GM19397 (cell line): ENCODE measurements around the gene DLG5.

Source experiments
- ATAC-seq: cut with Tn5 transposase; IDR thresholded peaks from one replicate; pipeline ENCODE4 v1.9.1; 2021; ENCODE audit warnings: mild to moderate bottlenecking, moderate library complexity; ENCODE audit not compliant: unreplicated experiment

Gene DLG5

GRCh38 chr10:77911535-77912123, 14.9 kb downstream of the DLG5 start:
- ATAC-seq: no peak

- no peak for ATAC-seq
Measured at GRCh38 chr10:77910524-77911145, 15.9 kb downstream of the DLG5 start.

GRCh38 chr10:77909749-77910375, 16.7 kb downstream of the DLG5 start:
- no peak for ATAC-seq

GRCh38 chr10:77909021-77909748, 17.4 kb downstream of the DLG5 start:
- no peak for ATAC-seq

- ATAC-seq: no peak
Measured at GRCh38 chr10:77907900-77908717, 18.4 kb downstream of the DLG5 start.

- no peak for ATAC-seq
Measured at GRCh38 chr10:77907462-77907861, 19.1 kb downstream of the DLG5 start.

GRCh38 chr10:77906951-77907421, 19.6 kb downstream of the DLG5 start:
- no peak for ATAC-seq

- no peak for ATAC-seq
Measured at GRCh38 chr10:77905781-77906180, 20.8 kb downstream of the DLG5 start.

GRCh38 chr10:77905086-77905748, 21.3 kb downstream of the DLG5 start:
- no peak for ATAC-seq

GRCh38 chr10:77904100-77904840, 22.3 kb downstream of the DLG5 start:
- no peak for ATAC-seq

GRCh38 chr10:77902159-77902558, 24.4 kb downstream of the DLG5 start:
- no peak for ATAC-seq

- ATAC-seq: no peak
Measured at GRCh38 chr10:77901743-77902142, 24.8 kb downstream of the DLG5 start.

GRCh38 chr10:77899690-77900089, 26.9 kb downstream of the DLG5 start:
- no peak for ATAC-seq

GRCh38 chr10:77899080-77899477, 27.5 kb downstream of the DLG5 start:
- no peak for ATAC-seq

- no peak for ATAC-seq
Measured at GRCh38 chr10:77898323-77899079, 28.1 kb downstream of the DLG5 start.

- ATAC-seq: no peak
Measured at GRCh38 chr10:77896058-77896457, 30.5 kb downstream of the DLG5 start.

- no peak for ATAC-seq
Measured at GRCh38 chr10:77894058-77894457, 32.5 kb downstream of the DLG5 start.

GRCh38 chr10:77893386-77893785, 33.2 kb downstream of the DLG5 start:
- ATAC-seq: no peak

GRCh38 chr10:77892761-77893160, 33.8 kb downstream of the DLG5 start:
- ATAC-seq: no peak
